Esophagus squamous epithelium (tissue), 4 donors: ENCODE data around the gene RGS3.

Source experiments
- POLR2A ChIP-seq, 4 donors: fragments of 450-650 bp; IDR thresholded peaks; one replicate each; pipeline ENCODE4 v1.6.1; 2017; ENCODE audit warnings: antibody characterized with exemption in 4 of 4, mild to moderate bottlenecking in 4 of 4, moderate library complexity in 3 of 4
- TF ChIP-seq, protein P1 (sequence below), 6 experiments: fragments of 450-650 bp in 4 of 6; fragments of 200-600 bp in 2 of 6; sonication (generic) in 2 of 6; IDR thresholded peaks; one replicate each; pipeline ENCODE4 v1.5.1; 2016 to 2019; ENCODE audit warnings: antibody characterized with exemption in 6 of 6, mild to moderate bottlenecking in 4 of 6, moderate library complexity in 4 of 6

DNA sequence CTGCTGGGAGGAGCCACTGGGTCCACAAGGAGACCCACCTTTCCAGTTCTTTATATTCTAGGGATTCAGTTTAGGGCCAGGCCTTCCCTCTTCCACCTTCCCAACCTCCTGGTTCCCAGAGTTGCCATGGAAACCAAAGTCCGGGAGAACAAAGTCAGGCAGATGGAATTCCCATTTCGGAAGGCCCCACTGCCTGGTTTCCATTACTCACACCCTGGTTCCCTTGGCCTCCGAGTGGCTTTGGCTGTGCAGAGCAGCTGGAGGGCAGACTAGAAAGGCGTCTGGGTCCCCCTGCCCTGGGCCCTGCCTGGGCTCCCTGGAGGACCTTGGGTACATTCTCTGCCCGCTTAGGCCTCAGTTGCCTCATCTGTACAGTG is 136.1 kb downstream of the RGS3 start:
- TF ChIP-seq, protein P1, sequence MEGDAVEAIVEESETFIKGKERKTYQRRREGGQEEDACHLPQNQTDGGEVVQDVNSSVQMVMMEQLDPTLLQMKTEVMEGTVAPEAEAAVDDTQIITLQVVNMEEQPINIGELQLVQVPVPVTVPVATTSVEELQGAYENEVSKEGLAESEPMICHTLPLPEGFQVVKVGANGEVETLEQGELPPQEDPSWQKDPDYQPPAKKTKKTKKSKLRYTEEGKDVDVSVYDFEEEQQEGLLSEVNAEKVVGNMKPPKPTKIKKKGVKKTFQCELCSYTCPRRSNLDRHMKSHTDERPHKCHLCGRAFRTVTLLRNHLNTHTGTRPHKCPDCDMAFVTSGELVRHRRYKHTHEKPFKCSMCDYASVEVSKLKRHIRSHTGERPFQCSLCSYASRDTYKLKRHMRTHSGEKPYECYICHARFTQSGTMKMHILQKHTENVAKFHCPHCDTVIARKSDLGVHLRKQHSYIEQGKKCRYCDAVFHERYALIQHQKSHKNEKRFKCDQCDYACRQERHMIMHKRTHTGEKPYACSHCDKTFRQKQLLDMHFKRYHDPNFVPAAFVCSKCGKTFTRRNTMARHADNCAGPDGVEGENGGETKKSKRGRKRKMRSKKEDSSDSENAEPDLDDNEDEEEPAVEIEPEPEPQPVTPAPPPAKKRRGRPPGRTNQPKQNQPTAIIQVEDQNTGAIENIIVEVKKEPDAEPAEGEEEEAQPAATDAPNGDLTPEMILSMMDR (IDR thresholded peaks at IDR 0.05) = no peak
- TF ChIP-seq POLR2A (IDR thresholded peaks at IDR 0.05) = no peak
